Measurements from ENCODE around the gene HOXA10.

HOXA10 gene

GRCh38 chr7:27171325-27171636 lies 2.8 kb downstream of the HOXA10 start:
- H3K4me3 ChIP-seq (ENCODE audit: low read length): no peak overlapping the region
- no peak for TF ChIP-seq CTCF (IDR thresholded peaks at IDR 0.05; ENCODE audit: insufficient read depth, low read depth, low read length, missing control alignments)
- no peak for DNase-seq (ENCODE audit: low read depth)

- no peak overlapping the region for H3K4me3 ChIP-seq (ENCODE audit: low read length)
- no peak for DNase-seq (ENCODE audit: low read depth)
- TF ChIP-seq CTCF (IDR thresholded peaks at IDR 0.05; ENCODE audit: insufficient read depth, low read depth, low read length, missing control alignments): no peak
Measured at GRCh38 chr7:27170426-27171324, 3.4 kb downstream of the HOXA10 start.

GRCh38 chr7:27169658-27170425 lies 4.3 kb downstream of the HOXA10 start:
- no peak for TF ChIP-seq CTCF (IDR thresholded peaks at IDR 0.05; ENCODE audit: insufficient read depth, low read depth, low read length, missing control alignments)
- no peak for DNase-seq (ENCODE audit: low read depth)
- no peak overlapping the region for H3K4me3 ChIP-seq (ENCODE audit: low read length)

- no peak overlapping the region for H3K4me3 ChIP-seq (ENCODE audit: low read length)
- no peak for DNase-seq (ENCODE audit: low read depth)
- TF ChIP-seq CTCF (IDR thresholded peaks at IDR 0.05; ENCODE audit: insufficient read depth, low read depth, low read length, missing control alignments): no peak
Measured at GRCh38 chr7:27168265-27168947, 5.7 kb downstream of the HOXA10 start.

- no peak for TF ChIP-seq CTCF (IDR thresholded peaks at IDR 0.05; ENCODE audit: insufficient read depth, low read depth, low read length, missing control alignments)
- no peak overlapping the region for H3K4me3 ChIP-seq (ENCODE audit: low read length)
- no peak for DNase-seq (ENCODE audit: low read depth)
Measured at GRCh38 chr7:27167916-27168264, 6.2 kb downstream of the HOXA10 start.

GRCh38 chr7:27166531-27167505 lies 7.3 kb downstream of the HOXA10 start:
- TF ChIP-seq CTCF (IDR thresholded peaks at IDR 0.05; ENCODE audit: insufficient read depth, low read depth, low read length, missing control alignments): no peak
- no peak overlapping the region for H3K4me3 ChIP-seq (ENCODE audit: low read length)
- no peak for DNase-seq (ENCODE audit: low read depth)
